ENCODE data around the gene PCNX1.
"Not testable (repeated sequence)": the region's sequence is repeated elsewhere in the genome, so short reads cannot be mapped to it uniquely, and the experiment has no call there.

Gene PCNX1

DNA sequence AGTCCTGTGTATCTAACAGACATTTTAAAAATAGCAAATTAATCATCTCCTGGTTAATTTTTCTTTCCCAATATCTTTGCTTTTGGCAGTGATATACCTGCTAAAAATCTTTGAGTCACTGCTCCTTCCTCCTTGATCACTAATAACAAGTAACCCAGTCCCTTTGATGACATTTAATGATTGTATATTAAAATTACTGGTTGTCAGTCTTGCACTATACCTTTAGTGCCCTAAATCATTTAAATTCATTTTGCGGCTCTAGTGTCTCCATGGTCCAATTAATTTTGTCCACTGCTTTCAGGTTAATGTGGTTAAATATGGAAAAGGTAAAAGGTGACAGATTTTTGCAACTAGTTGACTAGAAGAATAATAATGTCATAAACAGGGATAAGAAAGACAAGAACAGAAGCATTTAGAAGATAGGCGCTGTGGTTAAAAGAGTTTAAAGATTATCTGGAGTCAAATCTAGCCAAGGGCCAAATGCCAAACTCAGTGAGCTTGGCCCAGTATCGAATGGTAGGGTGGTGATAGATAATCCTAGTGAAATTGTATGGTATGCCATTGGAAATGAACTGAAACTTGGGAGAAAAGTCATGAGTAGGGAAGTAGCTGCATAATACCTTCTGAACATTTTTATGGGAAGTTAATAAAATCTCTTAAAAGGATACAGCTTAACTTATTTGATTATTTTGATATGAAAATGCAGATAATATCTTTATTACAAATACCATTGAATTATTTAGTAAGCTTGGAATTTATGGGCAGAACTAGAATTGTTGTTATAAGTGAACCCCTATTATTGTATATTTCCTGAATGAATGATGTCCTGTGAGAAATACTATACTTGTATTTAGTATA, 115.0 kb downstream of the PCNX1 start:
- DNase-seq, result no peak

GRCh38 chr14:71022939-71023338, 115.7 kb downstream of the PCNX1 start:
- DNase-seq, result no peak

- no peak for DNase-seq
Observed at GRCh38 chr14:71029236-71029781, 122.0 kb downstream of the PCNX1 start.

- DNase-seq, result no peak
Observed at GRCh38 chr14:71031000-71031399, 123.7 kb downstream of the PCNX1 start.

DNA sequence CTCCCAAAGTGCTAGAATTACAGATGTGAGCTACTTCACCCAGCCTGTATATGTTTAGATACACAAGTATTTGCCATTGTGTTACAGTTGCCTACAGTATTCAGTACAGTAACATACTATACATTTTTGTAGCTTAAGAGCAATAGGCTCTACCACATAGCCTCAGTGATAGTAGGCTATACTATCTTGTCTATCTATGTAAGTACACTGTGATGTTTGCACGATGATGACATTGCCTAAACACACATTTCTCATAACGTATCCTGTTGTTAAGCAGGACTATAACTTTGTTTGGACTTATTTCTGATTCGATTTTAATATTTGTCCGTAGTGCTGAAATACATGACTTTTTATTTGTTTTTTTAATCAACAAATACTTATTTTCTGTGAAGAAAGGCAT, 129.2 kb downstream of the PCNX1 start:
- no peak for DNase-seq

DNA sequence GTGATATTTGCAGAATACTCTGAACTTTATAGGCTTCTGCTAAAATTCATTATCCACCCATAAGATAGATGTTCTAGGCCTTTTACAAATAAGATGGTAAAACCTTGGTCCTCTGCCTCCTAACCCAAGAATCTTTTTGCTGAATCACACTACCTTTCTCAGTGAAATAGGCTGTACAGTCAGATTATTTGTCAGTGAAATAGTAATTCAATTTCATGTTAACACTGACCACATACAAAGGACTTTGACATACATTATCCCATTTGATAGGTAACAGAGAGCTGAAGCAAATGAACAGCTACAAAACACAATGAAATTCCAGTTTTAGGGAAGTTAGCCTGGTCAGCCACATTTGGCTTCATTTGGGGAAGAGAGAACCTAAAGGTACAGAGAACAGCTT, 141.1 kb downstream of the PCNX1 start:
- DNase-seq, result no peak

DNA sequence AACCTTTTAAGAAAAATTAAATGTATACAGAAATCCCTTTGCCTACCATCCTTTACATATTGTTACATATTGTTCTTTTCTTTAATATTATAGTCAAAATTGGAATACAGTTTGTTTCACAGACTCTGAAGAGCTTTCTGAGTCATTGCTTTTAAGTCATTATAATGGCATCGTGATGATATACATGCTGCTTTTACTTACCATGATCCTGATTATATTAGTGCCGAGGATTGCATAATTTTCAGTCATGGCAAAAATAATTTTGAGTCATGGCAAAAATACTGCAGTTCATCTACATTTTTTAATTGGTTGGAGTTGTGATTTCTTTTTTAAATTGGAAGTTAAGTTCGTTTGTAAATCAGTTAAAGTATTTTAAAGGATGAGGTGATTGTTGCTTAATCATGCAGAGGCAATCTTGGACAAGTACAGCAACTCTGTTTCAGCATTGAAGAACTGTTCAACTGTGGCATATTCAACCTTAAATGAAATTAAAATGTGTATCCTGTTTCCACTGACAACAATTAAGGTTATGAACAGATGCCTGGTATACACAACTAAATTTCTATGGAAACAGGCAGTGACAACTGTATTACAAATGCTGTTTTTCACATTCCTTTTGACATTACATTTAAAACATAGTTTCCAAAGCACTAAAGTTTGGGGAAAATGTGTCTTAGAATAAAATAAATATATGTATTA, 142.3 kb downstream of the PCNX1 start:
- peak; percentile 38 for DNase-seq

GRCh38 chr14:71050227-71050823, 143.1 kb downstream of the PCNX1 start:
- no peak for DNase-seq

- no peak for DNase-seq
Observed at GRCh38 chr14:71054706-71055105, 147.4 kb downstream of the PCNX1 start.

DNA sequence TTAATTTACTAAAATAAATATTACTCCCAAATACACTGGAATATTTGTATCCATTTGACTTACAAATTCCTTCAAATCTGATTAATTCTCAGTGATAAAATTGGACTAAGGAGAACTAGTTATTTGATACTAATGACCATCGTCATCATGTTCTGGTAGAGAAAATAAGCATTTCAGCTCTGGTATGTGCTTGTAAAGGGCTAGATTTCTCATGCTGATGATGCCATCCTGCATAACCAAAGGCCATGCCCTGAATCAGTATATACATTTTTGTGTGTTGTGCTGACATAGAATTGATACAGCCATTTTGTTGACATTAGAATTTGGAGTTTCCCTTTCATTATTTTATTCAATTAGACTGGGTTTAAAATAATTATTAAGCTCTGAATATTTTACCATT, 148.9 kb downstream of the PCNX1 start:
- DNase-seq, result no peak

DNA sequence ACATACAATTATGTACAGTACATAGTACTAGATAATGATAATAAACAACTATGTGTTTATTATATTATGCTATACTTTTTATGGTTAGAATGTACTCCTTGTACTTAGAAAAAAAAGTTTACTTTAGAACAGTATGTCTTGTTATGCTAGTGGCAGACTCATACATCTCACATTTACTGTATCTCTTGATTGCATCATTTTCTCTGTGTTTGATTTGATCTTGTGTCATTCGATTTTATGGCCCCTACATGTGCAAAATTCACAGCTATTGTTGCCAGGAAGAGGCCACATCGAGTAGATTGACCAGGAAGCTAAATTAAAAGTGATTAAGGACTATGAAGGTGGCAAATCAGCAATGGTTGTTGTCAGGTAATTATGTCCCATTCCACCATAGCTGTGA, 153.0 kb downstream of the PCNX1 start:
- no peak for DNase-seq

- DNase-seq, result no peak
Observed at GRCh38 chr14:71060825-71061455, 153.7 kb downstream of the PCNX1 start.

DNA sequence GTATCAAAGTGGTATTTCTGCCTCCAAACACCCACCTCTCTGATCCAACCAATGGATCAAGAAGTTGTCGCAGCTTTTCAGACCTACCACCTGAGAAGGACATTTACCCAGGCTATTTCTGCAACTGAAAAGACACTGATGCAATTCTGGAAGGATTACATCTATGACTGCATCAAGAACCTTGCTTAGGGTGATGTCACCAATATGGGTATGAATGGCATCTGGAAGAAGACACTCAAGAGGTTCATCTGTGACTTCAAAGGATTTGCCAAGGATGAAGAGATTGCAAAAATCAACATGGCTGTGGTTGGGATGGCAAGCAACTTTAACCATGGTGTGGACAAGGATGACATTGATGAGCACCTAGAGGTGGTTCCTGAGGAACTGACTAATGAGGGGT, 154.2 kb downstream of the PCNX1 start:
- DNase-seq, result peak; percentile 31

DNA sequence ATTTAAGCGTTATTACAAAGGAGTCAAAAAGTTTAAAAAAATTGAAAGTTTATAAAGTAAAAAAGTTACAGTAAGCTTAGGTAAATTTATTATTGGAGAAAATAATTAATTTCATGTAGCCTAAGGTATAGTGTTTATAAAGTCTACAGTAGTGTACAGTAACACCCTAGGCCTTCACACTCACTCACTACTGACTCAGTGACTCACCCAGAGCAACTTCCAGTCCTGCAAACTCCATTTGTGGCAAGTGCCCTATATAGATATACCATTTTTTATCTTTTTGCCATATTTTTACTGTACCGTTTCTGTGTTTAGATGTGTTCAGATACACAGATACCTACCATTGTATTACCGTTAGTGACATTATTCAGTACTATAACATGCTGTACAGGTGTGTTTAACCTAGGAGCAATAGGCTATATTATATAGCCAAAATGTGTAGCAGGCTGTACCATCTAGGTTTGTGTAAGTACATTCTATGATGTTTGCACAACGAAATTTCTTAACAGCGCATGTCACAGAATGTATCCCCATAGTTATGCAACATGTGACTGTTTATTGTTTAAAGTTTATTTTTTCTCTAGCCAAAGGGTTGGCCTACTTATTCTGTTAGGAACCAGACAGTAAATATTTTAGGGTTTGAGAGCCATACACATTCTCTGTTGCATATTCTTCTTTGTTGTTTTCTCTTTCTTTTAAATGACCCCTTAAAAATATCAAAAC, 155.5 kb downstream of the PCNX1 start:
- DNase-seq, result no peak

- DNase-seq, result no peak
Observed at GRCh38 chr14:71063351-71063750, 156.1 kb downstream of the PCNX1 start.

GRCh38 chr14:71064747-71065146, 157.5 kb downstream of the PCNX1 start:
- not testable (repeated sequence) for DNase-seq

- DNase-seq, result peak; percentile 23
Observed at GRCh38 chr14:71070169-71070568, 162.9 kb downstream of the PCNX1 start.

DNA sequence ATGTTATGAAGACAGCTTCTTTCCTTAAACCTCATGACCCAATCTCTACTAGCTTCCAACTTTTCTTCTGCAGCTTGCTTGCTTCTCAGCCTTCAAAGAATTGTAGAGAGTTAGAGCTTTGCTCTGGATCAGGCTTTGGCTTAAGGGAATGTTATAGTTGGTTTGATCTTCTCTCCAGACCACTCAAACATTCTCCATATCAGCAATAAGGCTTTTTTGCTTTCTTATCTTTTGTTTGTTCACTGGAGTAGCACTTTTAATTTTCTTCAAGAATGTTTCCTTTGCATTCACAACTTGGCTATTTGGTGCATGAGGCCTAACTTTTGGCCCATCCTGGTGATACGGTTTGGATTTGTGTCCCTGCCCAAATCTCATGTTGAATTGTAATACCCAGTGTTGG, 163.8 kb downstream of the PCNX1 start:
- no peak for DNase-seq

DNA sequence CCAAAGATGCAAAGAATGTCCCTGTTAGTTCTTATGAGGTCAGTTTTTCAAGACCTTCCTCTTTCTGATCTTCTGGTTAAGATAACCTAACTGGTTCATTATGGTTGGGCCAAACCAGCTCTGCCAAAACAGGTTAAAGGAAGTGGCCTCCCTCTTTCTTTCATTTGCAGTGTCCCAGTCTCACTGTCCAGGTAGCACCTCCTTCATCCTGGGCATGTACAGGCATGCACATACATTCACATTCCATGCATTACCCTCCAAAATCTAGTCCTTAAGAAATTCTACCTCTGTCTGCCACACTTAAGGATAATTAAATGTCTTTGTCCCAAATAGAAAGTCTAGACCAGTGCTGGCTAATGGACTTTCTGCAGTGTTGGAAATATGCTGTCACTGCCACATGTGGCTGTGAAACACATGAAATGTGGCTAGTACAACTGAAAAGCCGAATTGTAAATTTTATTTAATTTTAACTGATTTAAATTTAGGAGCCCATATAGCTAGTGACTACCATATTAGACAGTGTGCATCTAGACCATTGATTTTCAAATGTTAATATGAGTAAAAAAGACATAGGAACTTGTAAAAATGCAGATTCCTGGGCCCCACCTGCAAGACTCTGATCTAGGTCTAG, 169.3 kb downstream of the PCNX1 start:
- no peak for DNase-seq

GRCh38 chr14:71078500-71078899, 171.2 kb downstream of the PCNX1 start:
- no peak for DNase-seq

DNA sequence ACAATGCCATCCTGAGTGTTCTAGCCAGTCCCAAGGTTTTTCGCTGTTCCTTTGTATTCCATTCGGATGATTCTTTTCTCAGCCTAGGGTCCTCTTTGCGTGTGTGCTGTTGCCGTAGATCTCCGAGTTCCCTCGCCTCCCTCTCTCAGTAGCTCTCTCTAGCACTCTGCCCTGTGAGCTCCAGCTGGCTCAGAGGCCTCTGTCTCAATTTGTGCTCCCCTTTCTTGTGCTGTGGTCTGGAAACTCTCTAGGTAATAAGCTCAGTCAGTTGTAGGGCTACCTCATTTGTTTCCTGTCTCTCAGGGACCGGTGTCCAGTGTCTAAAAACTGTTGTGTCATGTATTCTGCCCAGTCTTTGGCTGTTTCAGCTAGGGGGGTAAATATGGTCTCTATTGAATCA, 179.3 kb downstream of the PCNX1 start:
- DNase-seq, result no peak

DNA sequence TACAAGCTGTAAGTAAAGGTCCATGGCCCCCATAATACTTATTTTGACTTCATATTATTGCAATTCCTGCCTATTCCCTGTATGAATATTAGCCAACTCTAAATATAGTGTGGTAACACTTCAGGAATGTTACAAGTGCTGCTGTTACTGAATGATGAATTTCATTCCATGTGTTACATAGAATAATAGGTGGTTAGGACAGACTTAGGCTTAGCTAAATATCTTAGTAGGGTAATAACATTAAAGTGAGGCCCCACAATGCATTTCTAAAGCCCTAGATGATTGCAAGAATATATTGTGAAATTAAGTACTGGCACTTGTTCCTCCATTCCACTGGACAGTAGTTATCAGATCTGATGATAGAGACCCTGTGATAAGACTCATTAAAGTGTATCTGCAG, 182.7 kb downstream of the PCNX1 start:
- DNase-seq, result peak; percentile 75

Data from fibroblast of upper back skin (primary cell).